ENCODE results near the gene BMPR1A. TPM values are rescaled to one million over a fixed set of nuclear protein-coding genes. Genes with fewer than 3 reads are reported as not detected.

Gene BMPR1A
- total and polyA plus RNA-seq, 2 of the 13 experiments (the other 11 are each of a cell fraction or from before 2014, with no cell fraction given), result 17.8 to 44.2 TPM

DNA sequence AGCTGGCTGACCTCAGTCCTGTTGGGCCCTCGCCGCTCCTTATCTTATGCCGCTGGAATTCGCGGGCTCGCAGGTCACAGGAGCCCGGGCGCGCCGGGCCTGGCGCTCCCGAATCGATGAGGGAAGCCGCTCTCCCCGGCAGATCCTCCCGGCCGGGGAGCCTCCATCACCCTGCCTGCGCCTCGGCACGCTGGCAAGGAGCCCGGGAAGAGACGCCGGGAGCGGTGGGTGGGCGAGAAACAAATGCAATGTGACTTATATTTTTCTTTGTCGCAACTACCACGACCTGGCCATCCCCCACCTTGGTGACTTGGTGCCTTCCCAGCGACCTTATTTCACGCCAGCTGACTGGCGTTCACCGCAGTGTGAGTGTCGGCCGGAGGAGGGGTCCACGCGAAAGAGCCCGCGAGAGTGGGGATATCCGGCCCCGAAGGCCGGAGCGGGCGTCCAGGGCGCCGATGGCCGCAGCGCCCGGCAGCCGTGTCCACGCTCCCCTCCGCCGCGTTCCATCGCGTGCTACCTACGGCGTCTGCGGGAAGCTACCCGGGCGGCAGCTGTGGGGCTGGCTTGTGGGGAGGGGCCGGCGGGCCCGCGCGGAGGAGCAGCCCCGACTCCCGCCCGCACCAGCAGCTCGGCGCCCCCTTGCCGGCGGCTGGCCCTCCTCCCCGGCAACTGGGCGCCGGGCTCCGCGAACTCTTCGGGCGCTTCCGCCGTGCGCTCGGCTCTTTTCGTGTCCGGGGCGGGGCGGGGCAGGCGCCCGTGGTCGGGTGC is 494 bp upstream of the BMPR1A start (continued):
- peak; percentile 74; the same call in 1 of the 2 replicates for TF ChIP-seq ZNF343 (CRISPR knock-in tag; IDR thresholded peaks at IDR 0.05)
- TF ChIP-seq POLR2A (IDR thresholded peaks at IDR 0.05; ENCODE audit: insufficient read depth in 1 of 2, low read depth in 2 of 2, low read length in 2 of 2), result peak; percentile 74 to 84
- peak; percentile 53 for TF ChIP-seq TAF15 (IDR thresholded peaks at IDR 0.05; ENCODE audit: low read depth, low read length, poor library complexity, severe bottlenecking)
- no peak for TF ChIP-seq GABPA (IDR thresholded peaks at IDR 0.05; ENCODE audit: low read depth, low read length)
- no peak for TF ChIP-seq GABPA (CRISPR knock-in tag; IDR thresholded peaks at IDR 0.05; ENCODE audit: low read depth)
- peak; percentile 56; the same call in 1 of the 2 replicates for TF ChIP-seq MEF2D (CRISPR knock-in tag; IDR thresholded peaks at IDR 0.05)
- TF ChIP-seq ATF7 (IDR thresholded peaks at IDR 0.05), result no peak
- TF ChIP-seq ATF7 (CRISPR knock-in tag; IDR thresholded peaks at IDR 0.05), result no peak
- TF ChIP-seq NFKBIZ (CRISPR knock-in tag; IDR thresholded peaks at IDR 0.05), result peak; percentile 15; the same call in 1 of the 2 replicates
- TF ChIP-seq HMGXB4 (CRISPR knock-in tag; IDR thresholded peaks at IDR 0.05; ENCODE audit: borderline replicate concordance in 1 of 2, low read depth in 1 of 2), result peak; percentile 46 to 77; a peak in 2 of 4 replicates
- TF ChIP-seq NR2F2 (IDR thresholded peaks at IDR 0.05; ENCODE audit: borderline replicate concordance, low read depth), result 0 out of 2 replicates have a peak, but pooled peaks have one; percentile 12
- TF ChIP-seq, protein P1, sequence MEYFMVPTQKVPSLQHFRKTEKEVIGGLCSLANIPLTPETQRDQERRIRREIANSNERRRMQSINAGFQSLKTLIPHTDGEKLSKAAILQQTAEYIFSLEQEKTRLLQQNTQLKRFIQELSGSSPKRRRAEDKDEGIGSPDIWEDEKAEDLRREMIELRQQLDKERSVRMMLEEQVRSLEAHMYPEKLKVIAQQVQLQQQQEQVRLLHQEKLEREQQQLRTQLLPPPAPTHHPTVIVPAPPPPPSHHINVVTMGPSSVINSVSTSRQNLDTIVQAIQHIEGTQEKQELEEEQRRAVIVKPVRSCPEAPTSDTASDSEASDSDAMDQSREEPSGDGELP (IDR thresholded peaks at IDR 0.05; ENCODE audit: borderline replicate concordance, low read depth), result peak; percentile 60; the same call in 1 of the 2 replicates
- 0 out of 2 replicates have a peak, but pooled peaks have one; percentile 33 for TF ChIP-seq HDAC2 (CRISPR knock-in tag; IDR thresholded peaks at IDR 0.05)
- TF ChIP-seq, protein P2, sequence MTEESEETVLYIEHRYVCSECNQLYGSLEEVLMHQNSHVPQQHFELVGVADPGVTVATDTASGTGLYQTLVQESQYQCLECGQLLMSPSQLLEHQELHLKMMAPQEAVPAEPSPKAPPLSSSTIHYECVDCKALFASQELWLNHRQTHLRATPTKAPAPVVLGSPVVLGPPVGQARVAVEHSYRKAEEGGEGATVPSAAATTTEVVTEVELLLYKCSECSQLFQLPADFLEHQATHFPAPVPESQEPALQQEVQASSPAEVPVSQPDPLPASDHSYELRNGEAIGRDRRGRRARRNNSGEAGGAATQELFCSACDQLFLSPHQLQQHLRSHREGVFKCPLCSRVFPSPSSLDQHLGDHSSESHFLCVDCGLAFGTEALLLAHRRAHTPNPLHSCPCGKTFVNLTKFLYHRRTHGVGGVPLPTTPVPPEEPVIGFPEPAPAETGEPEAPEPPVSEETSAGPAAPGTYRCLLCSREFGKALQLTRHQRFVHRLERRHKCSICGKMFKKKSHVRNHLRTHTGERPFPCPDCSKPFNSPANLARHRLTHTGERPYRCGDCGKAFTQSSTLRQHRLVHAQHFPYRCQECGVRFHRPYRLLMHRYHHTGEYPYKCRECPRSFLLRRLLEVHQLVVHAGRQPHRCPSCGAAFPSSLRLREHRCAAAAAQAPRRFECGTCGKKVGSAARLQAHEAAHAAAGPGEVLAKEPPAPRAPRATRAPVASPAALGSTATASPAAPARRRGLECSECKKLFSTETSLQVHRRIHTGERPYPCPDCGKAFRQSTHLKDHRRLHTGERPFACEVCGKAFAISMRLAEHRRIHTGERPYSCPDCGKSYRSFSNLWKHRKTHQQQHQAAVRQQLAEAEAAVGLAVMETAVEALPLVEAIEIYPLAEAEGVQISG (CRISPR knock-in tag; IDR thresholded peaks at IDR 0.05), result peak; percentile 57
- no peak for TF ChIP-seq RARG (CRISPR knock-in tag; IDR thresholded peaks at IDR 0.05; ENCODE audit: low read depth)
- no peak for TF ChIP-seq ZBTB21 (CRISPR knock-in tag; IDR thresholded peaks at IDR 0.05)
- no peak for TF ChIP-seq MLX (CRISPR knock-in tag; IDR thresholded peaks at IDR 0.05)
- TF ChIP-seq RFX5 (IDR thresholded peaks at IDR 0.05; ENCODE audit: low read depth, low read length), result 0 out of 2 replicates have a peak, but pooled peaks have one; percentile 16
- TF ChIP-seq TCF7 (IDR thresholded peaks at IDR 0.05; ENCODE audit: low read depth), result no peak
- 0 out of 2 replicates have a peak, but pooled peaks have one; percentile 7 for TF ChIP-seq ZNF629 (CRISPR knock-in tag; conservative IDR thresholded peaks at IDR 0.05)
- TF ChIP-seq, protein P3, sequence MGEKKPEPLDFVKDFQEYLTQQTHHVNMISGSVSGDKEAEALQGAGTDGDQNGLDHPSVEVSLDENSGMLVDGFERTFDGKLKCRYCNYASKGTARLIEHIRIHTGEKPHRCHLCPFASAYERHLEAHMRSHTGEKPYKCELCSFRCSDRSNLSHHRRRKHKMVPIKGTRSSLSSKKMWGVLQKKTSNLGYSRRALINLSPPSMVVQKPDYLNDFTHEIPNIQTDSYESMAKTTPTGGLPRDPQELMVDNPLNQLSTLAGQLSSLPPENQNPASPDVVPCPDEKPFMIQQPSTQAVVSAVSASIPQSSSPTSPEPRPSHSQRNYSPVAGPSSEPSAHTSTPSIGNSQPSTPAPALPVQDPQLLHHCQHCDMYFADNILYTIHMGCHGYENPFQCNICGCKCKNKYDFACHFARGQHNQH (CRISPR knock-in tag; IDR thresholded peaks at IDR 0.05), result peak; percentile 67; the same call in 1 of the 2 replicates
- TF ChIP-seq ARNTL (CRISPR knock-in tag; IDR thresholded peaks at IDR 0.05), result 0 out of 2 replicates have a peak, but pooled peaks have one; percentile 33

All from HepG2 (cell line).